DOHH2 (cell line): ENCODE measurements around the gene SHD.

Experiments used
- H3F3A ChIP-seq: fragments of 200-600 bp; sonication (generic), shearing (Covaris generic); 2 replicates; pipeline ENCODE4 v1.6.0; 2016; ENCODE audit warnings: antibody characterized with exemption, mild to moderate bottlenecking; ENCODE audit not compliant: control insufficient read depth, insufficient read depth
- H3K27ac ChIP-seq: fragments of 200-600 bp; sonication (generic); 2 replicates; pipeline ENCODE4 v1.5.1; 2014; ENCODE audit warnings: low read depth, mild to moderate bottlenecking, low read length, moderate library complexity
- H3K27me3 ChIP-seq: fragments of 200-600 bp; sonication (generic); 2 replicates; pipeline ENCODE4 v1.6.1; 2014; ENCODE audit warnings: mild to moderate bottlenecking, low read length, mixed read lengths; ENCODE audit not compliant: control insufficient read depth
- H3K36me3 ChIP-seq: fragments of 200-600 bp; sonication (generic); 2 replicates; pipeline ENCODE4 v1.6.1; 2014; ENCODE audit warnings: mild to moderate bottlenecking, low read length, moderate library complexity, mixed read lengths; ENCODE audit not compliant: control insufficient read depth
- H3K4me1 ChIP-seq: fragments of 200-600 bp; sonication (generic); 2 replicates; pipeline ENCODE4 v1.6.1; 2014; ENCODE audit warnings: mild to moderate bottlenecking, low read length, mixed read lengths; ENCODE audit not compliant: control insufficient read depth
- H3K4me2 ChIP-seq: fragments of 200-600 bp; sonication (generic); 2 replicates; pipeline ENCODE4 v1.6.0; 2014; ENCODE audit warnings: mild to moderate bottlenecking, low read length, moderate library complexity
- H3K4me3 ChIP-seq: fragments of 200-600 bp; sonication (generic); 2 replicates; pipeline ENCODE4 v1.5.1; 2014; ENCODE audit warnings: mild to moderate bottlenecking, low read length, mixed read lengths
- H3K79me2 ChIP-seq: fragments of 200-600 bp; sonication (generic); 2 replicates; pipeline ENCODE4 v1.6.1; 2014; ENCODE audit warnings: mild to moderate bottlenecking, low read length, mixed read lengths; ENCODE audit not compliant: control insufficient read depth
- H3K9me2 ChIP-seq: fragments of 200-600 bp; sonication (generic); replicated peaks from 2 replicates; pipeline ENCODE4 v1.6.1; 2014; ENCODE audit warnings: mild to moderate bottlenecking, low read length, mixed read lengths; ENCODE audit not compliant: control insufficient read depth
- H3K9me3 ChIP-seq: fragments of 200-600 bp; sonication (generic); 2 replicates; pipeline ENCODE4 v1.6.1; 2014; ENCODE audit warnings: antibody characterized with exemption, low read length, mixed read lengths; ENCODE audit not compliant: control insufficient read depth, insufficient read depth
- H4K20me1 ChIP-seq: fragments of 200-600 bp; sonication (generic); 2 replicates; pipeline ENCODE4 v1.6.0; 2014; ENCODE audit warnings: low read depth, mild to moderate bottlenecking, antibody characterized with exemption, low read length, moderate library complexity; ENCODE audit not compliant: control insufficient read depth, insufficient read depth
- EZH2phosphoT487 ChIP-seq: fragments of 200-600 bp; sonication (generic); IDR thresholded peaks from 2 replicates; pipeline ENCODE4 v1.6.1; 2017; ENCODE audit warnings: borderline replicate concordance, mild to moderate bottlenecking, antibody characterized with exemption, low read length, moderate library complexity, mixed read lengths
- TF ChIP-seq, protein P1 (sequence below): fragments of 200-600 bp; sonication (generic); IDR thresholded peaks from one replicate; pipeline ENCODE4 v1.5.1; 2014; ENCODE audit warnings: antibody characterized with exemption, mild to moderate bottlenecking, low read depth, low read length; ENCODE audit not compliant: poor library complexity, severe bottlenecking

SHD gene

GRCh38 chr19:4295972-4296771, 17.1 kb downstream of the SHD start:
- H3K79me2 ChIP-seq = no peaks in the 10 kb centered on the region
- no peaks in the 10 kb centered on the region for H3K9me2 ChIP-seq
- H3K9me3 ChIP-seq = no peaks in the 10 kb centered on the region
- no peak overlapping the region for H3K4me2 ChIP-seq
- TF ChIP-seq, protein P1, sequence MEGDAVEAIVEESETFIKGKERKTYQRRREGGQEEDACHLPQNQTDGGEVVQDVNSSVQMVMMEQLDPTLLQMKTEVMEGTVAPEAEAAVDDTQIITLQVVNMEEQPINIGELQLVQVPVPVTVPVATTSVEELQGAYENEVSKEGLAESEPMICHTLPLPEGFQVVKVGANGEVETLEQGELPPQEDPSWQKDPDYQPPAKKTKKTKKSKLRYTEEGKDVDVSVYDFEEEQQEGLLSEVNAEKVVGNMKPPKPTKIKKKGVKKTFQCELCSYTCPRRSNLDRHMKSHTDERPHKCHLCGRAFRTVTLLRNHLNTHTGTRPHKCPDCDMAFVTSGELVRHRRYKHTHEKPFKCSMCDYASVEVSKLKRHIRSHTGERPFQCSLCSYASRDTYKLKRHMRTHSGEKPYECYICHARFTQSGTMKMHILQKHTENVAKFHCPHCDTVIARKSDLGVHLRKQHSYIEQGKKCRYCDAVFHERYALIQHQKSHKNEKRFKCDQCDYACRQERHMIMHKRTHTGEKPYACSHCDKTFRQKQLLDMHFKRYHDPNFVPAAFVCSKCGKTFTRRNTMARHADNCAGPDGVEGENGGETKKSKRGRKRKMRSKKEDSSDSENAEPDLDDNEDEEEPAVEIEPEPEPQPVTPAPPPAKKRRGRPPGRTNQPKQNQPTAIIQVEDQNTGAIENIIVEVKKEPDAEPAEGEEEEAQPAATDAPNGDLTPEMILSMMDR = no peak
- TF ChIP-seq EZH2phosphoT487 = no peak
- H3F3A ChIP-seq = no peaks in the 10 kb centered on the region
- no peaks in the 10 kb centered on the region for H4K20me1 ChIP-seq
- H3K27ac ChIP-seq = no peak overlapping the region
- H3K36me3 ChIP-seq = no peaks in the 10 kb centered on the region
- H3K4me3 ChIP-seq = no peak overlapping the region
- H3K4me1 ChIP-seq = peaks cover 4% of the 10 kb centered on the region; the same call in 1 of the 2 replicates
- no peaks in the 10 kb centered on the region for H3K27me3 ChIP-seq

DNA sequence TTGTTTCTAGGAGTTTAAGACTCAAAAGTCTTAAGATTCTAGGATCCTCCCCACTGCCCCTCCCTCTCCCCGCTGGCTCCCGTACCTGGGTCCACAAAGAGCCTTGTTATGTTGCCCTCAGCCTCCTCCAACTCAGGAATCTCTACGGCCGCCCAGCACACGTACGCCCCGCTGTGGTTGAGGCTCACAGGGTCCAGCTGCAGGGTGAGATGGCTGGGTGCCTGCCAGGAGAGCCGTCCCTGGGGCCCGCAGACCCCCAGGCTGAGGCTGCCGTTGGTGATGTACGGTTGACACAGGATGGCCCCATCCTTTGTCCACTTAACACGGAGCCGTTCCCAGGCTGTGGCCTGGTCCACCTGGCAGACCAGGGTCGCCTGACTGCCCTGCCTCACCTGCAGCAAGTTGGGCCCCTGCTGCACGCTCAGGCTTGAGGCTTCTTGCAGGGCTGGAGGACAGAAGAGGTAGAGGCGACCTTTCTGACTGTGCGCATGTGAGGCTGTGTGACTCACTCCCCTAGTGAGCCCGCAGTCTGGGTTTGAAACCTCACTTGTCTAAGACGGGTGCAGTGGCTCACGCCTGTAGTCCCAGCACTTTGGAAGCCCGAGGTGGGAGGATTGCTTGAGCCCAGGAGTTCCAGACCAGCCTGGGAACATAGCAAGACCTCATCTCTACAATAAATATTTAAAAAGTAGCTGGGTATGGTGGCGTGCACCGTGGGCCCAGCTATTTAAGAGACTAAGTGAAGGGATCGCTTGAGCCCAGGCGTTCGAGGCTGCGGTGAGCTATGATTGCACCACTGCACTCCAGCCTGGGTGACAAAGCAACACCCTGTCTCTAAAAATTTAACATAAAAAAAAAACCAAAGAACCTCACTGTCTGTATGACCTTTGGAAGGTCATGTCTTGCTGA, 19.1 kb downstream of the SHD start:
- Histone ChIP-seq H3K79me2 (no peaks in the 10 kb centered on the region), H3K4me3 (no peak overlapping the region), H3K9me2 (no peaks in the 10 kb centered on the region), H4K20me1 (no peaks in the 10 kb centered on the region), H3K27ac (no peak overlapping the region), H3K36me3 (no peaks in the 10 kb centered on the region), H3K9me3 (no peaks in the 10 kb centered on the region), H3K4me1 (peaks cover 4% of the 10 kb centered on the region; the same call in 1 of the 2 replicates), H3F3A (no peaks in the 10 kb centered on the region), H3K27me3 (no peaks in the 10 kb centered on the region), H3K4me2 (no peak overlapping the region)
- TF ChIP-seq, protein P1 = no peak
- TF ChIP-seq EZH2phosphoT487 = no peak

DNA sequence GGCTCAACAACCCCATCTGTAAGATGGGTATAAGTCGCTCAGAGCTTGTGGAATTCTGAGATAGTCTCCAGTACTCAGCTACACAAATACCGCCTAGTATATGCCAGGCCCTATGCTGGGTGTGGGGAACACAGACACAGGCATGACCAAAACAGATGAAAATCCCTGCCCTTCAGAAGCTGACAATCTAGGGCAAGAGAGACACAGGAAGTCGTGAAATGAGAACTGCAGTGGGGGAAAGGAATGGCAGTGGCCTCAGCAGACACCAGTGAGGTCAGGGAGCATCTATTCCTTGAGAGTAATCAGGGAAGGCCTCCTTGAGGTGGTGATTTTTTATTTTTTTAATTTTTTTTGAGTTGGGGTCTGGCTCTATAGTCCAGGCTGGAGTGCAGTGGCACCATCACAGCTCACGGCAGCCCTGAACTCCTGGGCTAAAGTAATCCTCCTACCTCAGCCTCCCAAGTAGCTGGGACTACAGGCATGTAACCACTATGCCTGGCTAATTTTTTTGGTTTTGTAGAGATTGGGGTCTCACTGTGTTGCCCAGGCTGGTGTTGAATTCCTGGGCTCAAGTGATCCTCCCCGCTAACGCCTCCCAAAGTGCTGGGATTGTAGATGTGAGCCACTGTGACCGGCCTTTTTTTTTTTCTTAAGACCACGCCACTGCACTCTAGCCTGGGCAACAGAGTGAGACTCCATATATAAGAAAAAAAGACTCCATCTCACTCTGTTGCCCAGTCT, 19.9 kb downstream of the SHD start:
- no peaks in the 10 kb centered on the region for H3K9me3 ChIP-seq
- H3K36me3 ChIP-seq = no peaks in the 10 kb centered on the region
- no peaks in the 10 kb centered on the region for H3K79me2 ChIP-seq
- no peaks in the 10 kb centered on the region for H4K20me1 ChIP-seq
- no peaks in the 10 kb centered on the region for H3F3A ChIP-seq
- H3K4me2 ChIP-seq = no peak overlapping the region
- H3K27ac ChIP-seq = no peak overlapping the region
- H3K4me1 ChIP-seq = peaks cover 4% of the 10 kb centered on the region; the same call in 1 of the 2 replicates
- TF ChIP-seq, protein P1 = no peak
- TF ChIP-seq EZH2phosphoT487 = no peak
- no peaks in the 10 kb centered on the region for H3K9me2 ChIP-seq
- H3K27me3 ChIP-seq = no peaks in the 10 kb centered on the region
- no peak overlapping the region for H3K4me3 ChIP-seq
